Measurements from ENCODE around the gene FUCA1. TPM values are rescaled to one million over a fixed set of nuclear protein-coding genes. Genes with fewer than 3 reads are reported as not detected.

FUCA1 gene
- total and polyA plus RNA-seq, 4 donors, result 20.2 to 39.1 (median 26.9) TPM

Other genes starting within 250 kb of the FUCA1 start
- gene RPL11, start 176.5 kb downstream of the FUCA1 start, total RNA-seq, result 1,000 to 10,000 TPM in 1 of 2 donors, 100 to 1,000 TPM in 1; 655 to 1,704 TPM
- 1,000 to 10,000 TPM; 1,269 to 1,302 TPM for gene RPL11, start 176.5 kb downstream of the FUCA1 start, polyA plus RNA-seq (ENCODE audit: insufficient read length in 2 of 2)
- gene ELOA, start 124.8 kb downstream of the FUCA1 start, total RNA-seq, result 10 to 100 TPM; 17.0 to 38.1 TPM
- gene ELOA, start 124.8 kb downstream of the FUCA1 start, polyA plus RNA-seq (ENCODE audit: insufficient read length in 2 of 2), result 10 to 100 TPM; 25.4 to 27.5 TPM
- gene PITHD1, start 89.9 kb downstream of the FUCA1 start, total RNA-seq, result 10 to 100 TPM; 86.3 to 97.0 TPM
- 100 to 1,000 TPM; 136 to 137 TPM for gene PITHD1, start 89.9 kb downstream of the FUCA1 start, polyA plus RNA-seq (ENCODE audit: insufficient read length in 2 of 2)
- gene LYPLA2, start 77.1 kb downstream of the FUCA1 start, total RNA-seq, result 10 to 100 TPM; 28.3 to 51.5 TPM
- gene LYPLA2, start 77.1 kb downstream of the FUCA1 start, polyA plus RNA-seq (ENCODE audit: insufficient read length in 2 of 2), result 10 to 100 TPM; 72.1 to 73.7 TPM
- 10 to 100 TPM; 12.6 to 24.6 TPM for gene GALE, start 67.5 kb downstream of the FUCA1 start, total RNA-seq
- 10 to 100 TPM; 30.9 to 32.5 TPM for gene GALE, start 67.5 kb downstream of the FUCA1 start, polyA plus RNA-seq (ENCODE audit: insufficient read length in 2 of 2)
- 10 to 100 TPM; 20.7 to 45.2 TPM for gene HMGCL, start 42.9 kb downstream of the FUCA1 start, total RNA-seq
- 10 to 100 TPM; 18.7 to 28.0 TPM for gene HMGCL, start 42.9 kb downstream of the FUCA1 start, polyA plus RNA-seq (ENCODE audit: insufficient read length in 2 of 2)
- gene CNR2, start 45.1 kb upstream of the FUCA1 start, total RNA-seq, result under 1 TPM; 0.06 to 0.10 TPM
- under 1 TPM; 0.05 to 0.08 TPM for gene CNR2, start 45.1 kb upstream of the FUCA1 start, polyA plus RNA-seq (ENCODE audit: insufficient read length in 2 of 2)
- 10 to 100 TPM; 87.1 to 96.1 TPM for gene PNRC2, start 91.5 kb upstream of the FUCA1 start, total RNA-seq
- gene PNRC2, start 91.5 kb upstream of the FUCA1 start, polyA plus RNA-seq (ENCODE audit: insufficient read length in 2 of 2), result 100 to 1,000 TPM; 109 to 149 TPM
- 100 to 1,000 TPM in 1 of 2 donors, 10 to 100 TPM in 1; 99.0 to 109 TPM for gene SRSF10, start 112.0 kb upstream of the FUCA1 start, total RNA-seq
- gene SRSF10, start 112.0 kb upstream of the FUCA1 start, polyA plus RNA-seq (ENCODE audit: insufficient read length in 2 of 2), result 100 to 1,000 TPM; 121 to 124 TPM
- under 1 TPM; 0.11 to 0.50 TPM for gene MYOM3, start 243.8 kb upstream of the FUCA1 start, total RNA-seq
- gene MYOM3, start 243.8 kb upstream of the FUCA1 start, polyA plus RNA-seq (ENCODE audit: insufficient read length in 2 of 2), result under 1 TPM; 0.13 to 0.98 TPM

Measured in spinal cord (tissue), 4 donors.